HEK293 (cell line): ENCODE data around the gene PPDPF.

Source experiments
- CTCF ChIA-PET: fragments of 350-600 bp; formaldehyde crosslinking; extraction: SDS; loops from one replicate; lab custom pipeline; 2021; ENCODE audit warnings: antibody characterized with exemption; lab: Yijun Ruan, JAX
- POLR2A ChIA-PET: fragments of 300-600 bp; formaldehyde crosslinking; extraction: SDS; loops from one replicate; lab custom pipeline; 2020; ENCODE audit warnings: antibody characterized with exemption, inconsistent platforms; lab: Yijun Ruan, JAX
- H3K27ac ChIP-seq: fragments of 200-500 bp; sonication (Bioruptor generic); 2 replicates; pipeline ENCODE4 v1.5.1; 2014; ENCODE audit warnings: low read depth, low read length, control low read depth, inconsistent platforms; ENCODE audit errors: extremely low read depth
- H3K36me3 ChIP-seq, 2 experiments: fragments of 200-500 bp in 1 of 2; sonication (Bioruptor generic) in 1 of 2; 1 replicate in 1 of 2; 2 replicates in 1 of 2; pipeline ENCODE4 v1.5.1; 2014 to 2017; ENCODE audit warnings: inconsistent platforms in 2 of 2, low read length in 2 of 2; ENCODE audit not compliant: control insufficient read depth in 2 of 2, insufficient read depth in 1 of 2
- H3K4me1 ChIP-seq: fragments of 200-500 bp; sonication (Bioruptor generic); 2 replicates; pipeline ENCODE4 v1.5.1; 2014; ENCODE audit warnings: mild to moderate bottlenecking, low read length, inconsistent platforms; ENCODE audit not compliant: control insufficient read depth, insufficient read depth
- H3K4me3 ChIP-seq: 2 replicates; pipeline ENCODE4 v1.5.1; 2011; ENCODE audit warnings: low read depth, mild to moderate bottlenecking, control low read depth, low read length, moderate library complexity
- H3K9me3 ChIP-seq: fragments of 200-500 bp; sonication (Bioruptor generic); 2 replicates; pipeline ENCODE4 v1.5.1; 2014; ENCODE audit warnings: low read depth, low read length, inconsistent platforms; ENCODE audit not compliant: control insufficient read depth, insufficient read depth
- BCL6B ChIP-seq: fragments of 450-650 bp; formaldehyde crosslinking; IDR thresholded peaks from 2 replicates; pipeline ENCODE4 v1.5.1; 2017; ENCODE audit warnings: missing biosample characterization, missing genetic modification characterization
- FEZF1 ChIP-seq: fragments of 450-650 bp; formaldehyde crosslinking; IDR thresholded peaks from 2 replicates; pipeline ENCODE4 v1.5.1; 2016; ENCODE audit warnings: missing biosample characterization, missing genetic modification characterization
- HOXA7 ChIP-seq: sonication (generic); formaldehyde crosslinking; IDR thresholded peaks from 2 replicates; pipeline ENCODE4 v1.8.1; 2022; ENCODE audit warnings: missing genetic modification reagents, borderline replicate concordance
- IKZF3 ChIP-seq: fragments of 450-650 bp; IDR thresholded peaks from 2 replicates; pipeline ENCODE4 v1.5.0; 2018; ENCODE audit warnings: missing biosample characterization, mild to moderate bottlenecking, missing genetic modification characterization, moderate library complexity
- KLF1 ChIP-seq: fragments of 450-650 bp; formaldehyde crosslinking; IDR thresholded peaks from 2 replicates; pipeline ENCODE4 v1.5.1; 2016; ENCODE audit warnings: missing biosample characterization, missing genetic modification characterization
- KLF9 ChIP-seq: fragments of 450-650 bp; formaldehyde crosslinking; IDR thresholded peaks from 2 replicates; pipeline ENCODE4 v1.5.1; 2016; ENCODE audit warnings: missing biosample characterization, missing genetic modification characterization, low read depth
- PATZ1 ChIP-seq: fragments of 450-650 bp; formaldehyde crosslinking; IDR thresholded peaks from 2 replicates; pipeline ENCODE4 v1.5.1; 2016; ENCODE audit warnings: missing biosample characterization, missing genetic modification characterization
- PBX3 ChIP-seq: sonication (generic); formaldehyde crosslinking; IDR thresholded peaks from 2 replicates; pipeline ENCODE4 v1.8.1; 2022; ENCODE audit warnings: mild to moderate bottlenecking, moderate library complexity, missing genetic modification reagents
- SETDB1 ChIP-seq: IDR thresholded peaks from one replicate; pipeline ENCODE4 v1.6.1; 2017; ENCODE audit warnings: mild to moderate bottlenecking, low read length, moderate library complexity, mixed read lengths; ENCODE audit not compliant: insufficient read length
- SP2 ChIP-seq: fragments of 450-650 bp; formaldehyde crosslinking; IDR thresholded peaks from 2 replicates; pipeline ENCODE4 v1.5.1; 2016; ENCODE audit warnings: missing biosample characterization, missing genetic modification characterization
- SP7 ChIP-seq: fragments of 450-650 bp; formaldehyde crosslinking; IDR thresholded peaks from 2 replicates; pipeline ENCODE4 v1.5.1; 2016; ENCODE audit warnings: missing biosample characterization, missing genetic modification characterization
- ZBTB10 ChIP-seq: fragments of 450-650 bp; formaldehyde crosslinking; IDR thresholded peaks from 2 replicates; pipeline ENCODE4 v1.5.1; 2016; ENCODE audit warnings: missing biosample characterization, missing genetic modification characterization
- ZBTB7A ChIP-seq: fragments of 450-650 bp; formaldehyde crosslinking; IDR thresholded peaks from 2 replicates; pipeline ENCODE4 v1.5.1; 2016; ENCODE audit warnings: low read depth, missing biosample characterization, missing genetic modification characterization
- ZIC2 ChIP-seq: fragments of 450-650 bp; formaldehyde crosslinking; IDR thresholded peaks from 2 replicates; pipeline ENCODE4 v1.5.1; 2016; ENCODE audit warnings: missing biosample characterization, missing genetic modification characterization
- ZNF140 ChIP-seq: fragments of 450-650 bp; formaldehyde crosslinking; IDR thresholded peaks from 2 replicates; pipeline ENCODE4 v1.5.1; 2016; ENCODE audit warnings: missing biosample characterization, missing genetic modification characterization
- ZNF248 ChIP-seq: fragments of 450-650 bp; formaldehyde crosslinking; IDR thresholded peaks from 2 replicates; pipeline ENCODE4 v1.5.1; 2017; ENCODE audit warnings: missing biosample characterization, missing genetic modification characterization
- ZNF391 ChIP-seq: fragments of 450-650 bp; formaldehyde crosslinking; IDR thresholded peaks from 2 replicates; pipeline ENCODE4 v1.5.1; 2016; ENCODE audit warnings: low read depth, missing biosample characterization, missing genetic modification characterization, borderline replicate concordance
- ZNF394 ChIP-seq: fragments of 450-650 bp; formaldehyde crosslinking; IDR thresholded peaks from 2 replicates; pipeline ENCODE4 v1.5.1; 2016; ENCODE audit warnings: missing biosample characterization, missing genetic modification characterization, mild to moderate bottlenecking, moderate library complexity, borderline replicate concordance
- ZNF423 ChIP-seq: fragments of 450-650 bp; formaldehyde crosslinking; IDR thresholded peaks from 2 replicates; pipeline ENCODE4 v1.5.1; 2016; ENCODE audit warnings: missing biosample characterization, missing genetic modification characterization
- ZNF426 ChIP-seq: fragments of 450-650 bp; formaldehyde crosslinking; IDR thresholded peaks from 2 replicates; pipeline ENCODE4 v1.5.1; 2017; ENCODE audit warnings: missing biosample characterization, missing genetic modification characterization, mild to moderate bottlenecking, inconsistent platforms, moderate library complexity
- ZNF600 ChIP-seq: fragments of 450-650 bp; formaldehyde crosslinking; IDR thresholded peaks from 2 replicates; pipeline ENCODE4 v1.5.1; 2016; ENCODE audit warnings: missing biosample characterization, missing genetic modification characterization
- ZNF623 ChIP-seq: fragments of 450-650 bp; formaldehyde crosslinking; IDR thresholded peaks from 2 replicates; pipeline ENCODE4 v1.5.1; 2016; ENCODE audit warnings: missing biosample characterization, missing genetic modification characterization
- ZNF692 ChIP-seq: fragments of 450-650 bp; formaldehyde crosslinking; IDR thresholded peaks from 2 replicates; pipeline ENCODE4 v1.5.1; 2016; ENCODE audit warnings: missing biosample characterization, missing genetic modification characterization
- ZXDB ChIP-seq: fragments of 450-650 bp; formaldehyde crosslinking; IDR thresholded peaks from 2 replicates; pipeline ENCODE4 v1.5.1; 2016; ENCODE audit warnings: missing biosample characterization, missing genetic modification characterization

The PPDPF gene

DNA sequence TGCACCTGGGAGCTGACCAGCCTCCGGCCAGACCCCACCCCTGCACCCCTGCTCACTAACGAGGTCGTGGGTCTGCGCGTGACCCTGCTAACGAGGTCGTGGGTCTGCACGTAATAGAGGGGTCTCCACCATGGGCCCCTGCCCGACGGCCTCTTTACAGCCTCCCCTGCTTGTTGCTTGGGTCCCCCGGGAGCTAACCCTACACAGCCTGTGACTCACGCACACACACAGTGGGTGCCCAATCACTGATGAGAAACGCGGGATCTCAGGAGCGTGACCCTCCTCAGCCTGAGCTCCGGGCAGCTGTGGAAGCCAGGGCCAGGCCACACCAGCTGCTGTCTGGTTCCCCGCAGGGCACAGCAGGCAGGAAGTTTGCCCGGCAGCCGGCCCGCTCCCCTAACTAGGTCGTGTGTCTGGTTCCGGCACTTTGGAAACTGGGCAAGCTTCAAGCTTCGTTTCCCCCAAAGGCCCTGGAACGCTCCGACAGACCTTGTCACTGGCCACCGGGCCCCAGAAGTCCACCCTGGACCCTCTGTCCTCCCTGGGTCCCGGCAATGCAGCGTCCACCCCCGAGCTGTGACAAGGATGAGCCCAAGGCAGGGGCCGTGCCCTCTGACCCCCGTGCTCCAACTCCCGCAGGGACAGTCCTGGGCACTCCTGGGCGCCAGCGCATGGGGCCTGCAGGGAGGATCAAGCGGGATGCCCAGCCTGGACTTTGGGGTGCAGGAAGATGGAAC is 15.8 kb downstream of the PPDPF start (continued):
- TF ChIP-seq ZIC2 (tag by site-specific recombination) (peak; percentile 81), IKZF3 (tag by site-specific recombination) (0 out of 2 replicates have a peak, but pooled peaks have one; percentile 9), ZBTB7A (tag by site-specific recombination) (no peak), BCL6B (tag by site-specific recombination) (no peak), ZBTB10 (tag by site-specific recombination) (0 out of 2 replicates have a peak, but pooled peaks have one; percentile 7), ZNF600 (tag by site-specific recombination) (0 out of 2 replicates have a peak, but pooled peaks have one; percentile 31)

DNA sequence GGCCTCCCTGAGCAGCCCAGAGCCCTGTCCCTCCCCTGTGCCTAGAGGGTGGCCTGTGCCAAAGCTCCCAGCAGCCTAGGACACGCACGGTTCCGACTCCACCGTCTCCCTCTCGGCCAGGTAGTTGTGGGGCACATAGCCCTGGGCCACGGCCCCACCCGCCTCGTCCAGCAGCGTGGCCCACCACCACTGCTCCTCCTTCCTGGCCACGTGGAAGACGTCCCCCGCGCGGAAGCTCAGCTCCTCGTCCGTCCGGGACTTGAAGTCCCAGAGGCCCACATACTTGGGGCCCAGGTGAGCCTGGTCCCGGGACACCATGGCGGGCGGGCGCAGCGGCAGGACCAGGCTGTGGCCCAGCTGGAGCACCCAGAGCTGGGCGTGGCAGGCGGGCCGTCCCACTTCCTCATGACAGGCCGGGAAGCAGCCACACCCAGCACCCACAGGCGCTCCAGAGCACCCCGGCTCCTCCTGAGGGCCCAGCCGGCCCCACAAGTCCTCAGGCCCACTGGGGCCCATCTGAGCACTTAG is 16.5 kb downstream of the PPDPF start, which contains the start of gene PTK6:
PTK6 (minus strand) TSS at position 380 of the 528 bp plus-strand sequence; CDS start at position 318, 62 bp downstream.
- no peaks in the 10 kb centered on the region for H3K36me3 ChIP-seq
- no peaks in the 10 kb centered on the region for H3K4me1 ChIP-seq
- H3K27ac ChIP-seq, result no peak within 1 kb of the TSS
- H3K4me3 ChIP-seq, result peak within 1 kb of the TSS; percentile 23
- H3K9me3 ChIP-seq, result no peaks in the 10 kb centered on the region
- POLR2A ChIA-PET, result interaction anchor here (0.9 to 3.2 kb wide), 5 partner anchors 16 to 528 kb away, joined by 3 to 12 read pairs (median 3); partner anchors contain the start of genes HELZ2 and PPDPF
- TF ChIP-seq ZNF248 (tag by site-specific recombination) (no peak), HOXA7 (CRISPR knock-in tag) (no peak), ZNF423 (tag by site-specific recombination) (no peak), ZNF426 (no peak), SP7 (no peak), ZNF623 (tag by site-specific recombination) (no peak), KLF1 (tag by site-specific recombination) (0 out of 2 replicates have a peak, but pooled peaks have one; percentile 8), ZNF692 (tag by site-specific recombination) (no peak), ZNF140 (tag by site-specific recombination) (no peak), ZNF394 (tag by site-specific recombination) (no peak), SP2 (tag by site-specific recombination) (0 out of 2 replicates have a peak, but pooled peaks have one; percentile 3), PBX3 (CRISPR knock-in tag) (no peak), ZNF391 (tag by site-specific recombination) (no peak), KLF9 (tag by site-specific recombination) (0 out of 2 replicates have a peak, but pooled peaks have one; percentile 23), FEZF1 (tag by site-specific recombination) (no peak), ZXDB (tag by site-specific recombination) (no peak), PATZ1 (no peak), SETDB1 (no peak)
- CTCF ChIA-PET, result interaction anchor here (0.6 to 2.5 kb wide), 15 partner anchors 9 to 699 kb away, joined by 3 to 9 read pairs (median 4); partner anchors contain the start of genes PRPF6 and SAMD10
